Lower leg skin (tissue), 4 donors: ENCODE data around the gene HCAR1. TPM values are rescaled to one million over a fixed set of nuclear protein-coding genes. Genes with fewer than 3 reads are reported as not detected.

Experiments used
- DNase-seq, 2 donors: peaks; one replicate each; pipeline ENCODE4 v3.0.0-alpha.2; 2019; ENCODE audit warnings: low spot score in 2 of 2
- H3K4me3 ChIP-seq: fragments of 200-600 bp; sonication (generic); 2 replicates; pipeline ENCODE4 v1.5.1; 2017; ENCODE audit warnings: mild to moderate bottlenecking, low read depth; ENCODE audit not compliant: poor library complexity, severe bottlenecking
- POLR2A ChIP-seq, 2 donors: fragments of 450-650 bp; IDR thresholded peaks; one replicate each; pipeline ENCODE4 v1.6.1; 2016 to 2017; ENCODE audit warnings: antibody characterized with exemption in 2 of 2, mild to moderate bottlenecking in 1 of 2, moderate library complexity in 1 of 2
- WGBS, 2 donors: methylation state at CpG; one replicate each; pipeline ENCODE4 v1.1.5; 2018; 5-methylcytosine and 5-hydroxymethylcytosine counted together
- intact Hi-C: fragments of 100-400 bp; cut with DNase I; formaldehyde crosslinking; loops from one replicate; pipeline ENCODE4 v1.15.0; 2023; ENCODE audit warnings: low total_unique reads
- total RNA-seq, 4 donors: library from RNA; depleted of rRNA; stranded (reverse); fragments of >200 nt; gene quantifications; one replicate each; pipeline ENCODE4 v1.1.0, GENCODE V29; 2016
- TF ChIP-seq, protein P1 (sequence below), 3 donors: fragments of 450-650 bp; IDR thresholded peaks; one replicate each; pipeline ENCODE4 v1.5.1; 2016; ENCODE audit warnings: antibody characterized with exemption in 3 of 3, mild to moderate bottlenecking in 3 of 3, moderate library complexity in 2 of 3

The HCAR1 gene
- total RNA-seq, 4 donors from 2014 or later, result 0.15 to 0.39 (median 0.18) TPM

DNA sequence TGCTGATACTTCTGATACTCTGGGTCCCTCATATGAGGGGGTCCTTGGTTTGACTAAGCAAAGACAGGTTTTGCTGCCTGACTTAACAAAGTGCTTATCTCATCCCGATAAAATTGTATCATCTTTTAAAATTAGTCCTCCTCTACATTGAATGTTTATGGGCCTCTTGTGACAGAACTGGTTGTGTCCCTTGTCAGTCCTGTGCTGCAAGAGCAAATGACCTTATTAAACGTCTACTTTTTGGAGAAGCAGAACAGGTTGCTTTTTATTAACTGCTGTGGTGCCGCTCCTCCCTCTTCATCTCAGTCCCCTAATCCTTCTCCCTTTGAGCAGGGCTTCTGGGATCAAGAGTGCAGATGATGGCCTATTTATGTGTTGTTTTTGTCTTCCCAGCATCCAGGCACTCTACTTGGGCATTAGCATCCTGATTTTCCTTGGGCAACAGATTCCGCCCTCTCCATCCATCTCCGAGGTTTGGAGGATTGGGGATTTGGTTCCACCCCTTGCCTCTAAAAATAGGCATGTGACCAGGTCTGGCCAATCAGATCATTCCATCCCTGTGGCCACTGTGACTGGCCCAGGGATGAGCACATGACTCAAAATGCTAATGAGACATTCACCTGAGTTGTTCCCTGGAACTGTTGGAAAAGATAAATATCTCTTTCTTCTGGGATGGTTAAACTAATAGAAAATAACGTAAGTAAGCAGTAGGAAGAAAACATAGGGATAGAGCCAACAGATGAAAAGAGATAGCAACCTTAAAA is 19.1 kb upstream of the HCAR1 start:
- WGBS, 2 donors, result 59 to 62% methylated on average over 6 of the region's 6 CpGs
- H3K4me3 ChIP-seq, result no peak overlapping the region
- peak in 1 of 2 donors; percentile 60 for DNase-seq
- no peak for TF ChIP-seq POLR2A (IDR thresholded peaks at IDR 0.05)
- TF ChIP-seq, protein P1, sequence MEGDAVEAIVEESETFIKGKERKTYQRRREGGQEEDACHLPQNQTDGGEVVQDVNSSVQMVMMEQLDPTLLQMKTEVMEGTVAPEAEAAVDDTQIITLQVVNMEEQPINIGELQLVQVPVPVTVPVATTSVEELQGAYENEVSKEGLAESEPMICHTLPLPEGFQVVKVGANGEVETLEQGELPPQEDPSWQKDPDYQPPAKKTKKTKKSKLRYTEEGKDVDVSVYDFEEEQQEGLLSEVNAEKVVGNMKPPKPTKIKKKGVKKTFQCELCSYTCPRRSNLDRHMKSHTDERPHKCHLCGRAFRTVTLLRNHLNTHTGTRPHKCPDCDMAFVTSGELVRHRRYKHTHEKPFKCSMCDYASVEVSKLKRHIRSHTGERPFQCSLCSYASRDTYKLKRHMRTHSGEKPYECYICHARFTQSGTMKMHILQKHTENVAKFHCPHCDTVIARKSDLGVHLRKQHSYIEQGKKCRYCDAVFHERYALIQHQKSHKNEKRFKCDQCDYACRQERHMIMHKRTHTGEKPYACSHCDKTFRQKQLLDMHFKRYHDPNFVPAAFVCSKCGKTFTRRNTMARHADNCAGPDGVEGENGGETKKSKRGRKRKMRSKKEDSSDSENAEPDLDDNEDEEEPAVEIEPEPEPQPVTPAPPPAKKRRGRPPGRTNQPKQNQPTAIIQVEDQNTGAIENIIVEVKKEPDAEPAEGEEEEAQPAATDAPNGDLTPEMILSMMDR (IDR thresholded peaks at IDR 0.05), result no peak
- intact Hi-C loops, result loop anchor here (5.0 kb wide), 2 partner anchors 112 to 222 kb away; partner anchors contain the start of genes KNTC1 and RSRC2

DNA sequence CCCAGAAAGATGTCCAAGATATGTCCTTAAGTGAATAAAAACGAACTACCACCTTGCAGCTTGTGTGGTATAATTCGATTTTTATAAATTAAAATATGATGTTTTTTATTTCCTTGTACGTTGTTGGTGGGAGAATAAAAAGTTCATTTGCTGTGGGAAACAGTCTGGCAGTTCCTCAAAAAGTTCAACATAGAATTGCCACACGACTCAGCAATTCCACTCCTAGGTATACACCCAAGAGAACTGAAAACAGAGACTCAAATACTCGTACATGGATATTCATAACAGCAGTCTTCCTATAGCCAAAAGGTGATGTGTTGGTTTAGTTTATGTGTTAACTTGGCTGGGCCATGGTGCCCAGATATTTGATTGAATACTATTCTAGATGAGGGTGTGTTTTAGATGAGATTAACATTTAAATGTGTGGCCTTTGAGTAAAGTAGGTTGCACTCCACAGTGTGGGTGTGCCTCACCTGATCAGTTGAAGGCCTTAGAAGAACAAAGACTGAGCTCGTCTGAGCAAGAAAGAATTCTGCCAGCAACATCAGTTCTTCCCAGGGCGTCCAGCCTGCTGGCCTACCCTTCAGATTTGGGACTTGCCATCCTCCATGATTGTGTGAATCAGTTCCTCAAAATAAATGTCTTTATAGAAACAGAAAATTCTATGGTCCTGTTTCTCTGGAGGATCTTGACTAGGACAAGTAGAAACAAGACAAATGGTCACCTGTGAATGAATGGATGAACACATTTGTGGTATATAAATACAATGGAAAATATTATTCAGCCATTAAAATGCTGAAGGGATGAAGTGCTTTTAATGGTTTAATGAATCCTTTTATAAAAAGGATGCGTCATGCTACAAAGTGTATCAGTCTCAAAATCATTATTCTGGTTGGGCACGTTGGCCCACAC is 16.8 kb upstream of the HCAR1 start:
- TF ChIP-seq, protein P1 (IDR thresholded peaks at IDR 0.05), result no peak
- TF ChIP-seq POLR2A (IDR thresholded peaks at IDR 0.05), result no peak
- WGBS, 2 donors, result 76 to 80% methylated on average over 9 of the region's 9 CpGs
- H3K4me3 ChIP-seq, result no peak overlapping the region
- DNase-seq, result peak in 1 of 2 donors; percentile 26
- intact Hi-C loops, result no loop called here

DNA sequence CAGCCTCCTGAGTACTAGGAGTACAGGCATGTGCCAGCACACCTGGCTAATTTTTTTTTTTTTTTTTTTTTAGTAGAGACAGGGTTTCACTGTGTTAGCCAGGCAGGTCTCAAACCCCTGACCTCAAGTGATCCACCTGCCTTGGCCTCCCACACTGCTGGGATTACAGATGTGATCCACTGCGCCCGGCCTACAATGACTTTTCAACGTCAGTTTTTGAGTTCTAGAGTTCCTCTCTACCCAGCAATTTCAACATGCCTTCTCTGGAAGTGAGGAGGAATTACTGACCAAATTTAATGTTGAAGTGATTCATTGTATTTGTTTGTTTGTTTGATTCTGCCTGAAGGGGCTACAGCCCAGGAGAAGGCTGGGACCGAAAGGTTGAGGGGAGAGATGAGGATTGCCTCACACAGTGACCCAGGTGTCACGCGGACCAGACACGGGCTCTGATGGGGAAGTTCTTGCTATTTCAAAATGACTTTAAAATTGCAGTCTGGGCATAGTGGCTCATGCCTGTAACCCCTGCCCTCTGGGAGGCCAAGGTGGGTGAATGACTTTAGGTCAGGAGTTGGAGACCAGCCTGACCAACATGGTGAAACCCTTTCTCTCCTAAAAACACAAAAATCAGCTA is 13.4 kb upstream of the HCAR1 start:
- WGBS, 2 donors, result 89 to 91% methylated on average over 7 of the region's 7 CpGs
- DNase-seq, result peak in 1 of 2 donors; percentile 84
- no peak overlapping the region for H3K4me3 ChIP-seq
- intact Hi-C loops, result no loop called here
- no peak for TF ChIP-seq POLR2A (IDR thresholded peaks at IDR 0.05)
- TF ChIP-seq, protein P1 (IDR thresholded peaks at IDR 0.05), result no peak

DNA sequence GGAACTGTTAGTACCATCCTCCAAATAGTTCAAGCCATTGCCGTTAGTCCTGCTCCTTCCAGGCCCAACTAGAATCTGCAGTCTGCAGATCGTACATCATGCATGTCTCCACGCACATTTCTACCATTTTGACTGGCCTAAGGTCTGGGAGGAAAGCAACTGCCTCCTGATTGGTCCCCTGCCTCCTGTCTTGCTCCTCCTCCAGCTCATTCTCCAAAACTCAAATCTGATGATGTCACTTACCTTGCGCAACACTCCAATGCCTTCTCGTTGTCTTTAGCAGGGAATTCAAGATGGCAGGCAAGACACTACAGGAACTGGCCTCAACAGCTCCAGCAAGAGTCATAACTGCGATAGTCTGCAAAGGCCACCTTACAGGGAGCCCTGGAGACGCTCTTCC is 9.7 kb upstream of the HCAR1 start:
- H3K4me3 ChIP-seq, result no peak overlapping the region
- TF ChIP-seq, protein P1 (IDR thresholded peaks at IDR 0.05), result no peak
- no peak for TF ChIP-seq POLR2A (IDR thresholded peaks at IDR 0.05)
- DNase-seq, result peak in 1 of 2 donors; percentile 9
- 92 to 93% methylated on average over 7 of the region's 7 CpGs for WGBS, 2 donors
- intact Hi-C loops, result no loop called here

DNA sequence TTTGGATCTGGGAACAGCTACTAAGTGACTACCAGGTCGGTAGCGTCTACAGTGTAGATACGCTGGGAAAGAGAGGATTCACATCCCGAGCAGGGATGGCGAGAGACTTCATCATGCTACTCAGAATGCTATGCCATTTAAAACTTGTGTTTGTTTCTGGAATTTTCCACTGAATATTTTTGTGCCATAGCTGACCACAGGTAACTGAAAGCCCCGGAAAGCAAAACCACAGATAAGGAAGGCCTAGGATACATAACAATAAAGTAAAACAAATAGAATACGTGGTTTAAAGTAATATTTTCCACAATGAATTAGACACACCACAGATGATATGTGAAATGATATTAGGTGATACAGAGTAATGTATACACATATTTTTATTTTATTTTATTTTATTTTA is 7.9 kb upstream of the HCAR1 start:
- intact Hi-C loops, result no loop called here
- 85 to 86% methylated on average over 7 of the region's 7 CpGs for WGBS, 2 donors
- TF ChIP-seq, protein P1 (IDR thresholded peaks at IDR 0.05), result no peak
- no peak for TF ChIP-seq POLR2A (IDR thresholded peaks at IDR 0.05)
- H3K4me3 ChIP-seq, result no peak overlapping the region
- no peak for DNase-seq
